Testis (tissue), 3 donors: ENCODE results near the gene MACROD2. TPM values are rescaled to one million over a fixed set of nuclear protein-coding genes. Genes with fewer than 3 reads are reported as not detected.

Source experiments
- DNase-seq: peaks from one replicate; pipeline ENCODE4 v3.0.0-alpha.2; 2019
- H3K27ac ChIP-seq, 2 donors: fragments of 200-600 bp; sonication (generic); one replicate each; pipeline ENCODE4 v1.5.1; 2019
- H3K27me3 ChIP-seq: fragments of 200-600 bp; sonication (generic); one replicate; pipeline ENCODE4 v1.5.1; 2019
- H3K36me3 ChIP-seq: fragments of 200-600 bp; sonication (generic); one replicate; pipeline ENCODE4 v1.5.1; 2017; ENCODE audit warnings: low read depth; ENCODE audit errors: missing control alignments
- H3K4me1 ChIP-seq: fragments of 200-600 bp; sonication (generic); one replicate; pipeline ENCODE4 v1.5.1; 2019
- H3K4me3 ChIP-seq, 2 donors: fragments of 200-600 bp; sonication (generic); one replicate each; pipeline ENCODE4 v1.5.1; 2017 to 2019
- H3K9me3 ChIP-seq: fragments of 200-600 bp; sonication (generic); one replicate; pipeline ENCODE4 v1.5.1; 2017
- POLR2A ChIP-seq: fragments of 450-650 bp; IDR thresholded peaks from one replicate; pipeline ENCODE4 v1.6.1; 2017; ENCODE audit warnings: antibody characterized with exemption, mild to moderate bottlenecking, moderate library complexity
- WGBS, 2 donors: methylation state at CpG; one replicate each; pipeline ENCODE4 v1.1.5; 2018; 5-methylcytosine and 5-hydroxymethylcytosine counted together
- intact Hi-C: fragments of 100-400 bp; cut with DNase I; formaldehyde crosslinking; loops from one replicate; pipeline ENCODE4 v1.15.1; 2023; ENCODE audit warnings: low total_unique reads
- polyA plus RNA-seq: library from polyadenylated mRNA; stranded (reverse); fragments of 350-450 nt; fragmentation: Illumina TruSeq; extraction: RNeasy Lipid Tissue Mini Kit (QIAGEN cat#74804); gene quantifications from one replicate; pipeline ENCODE4 v1.2.3, GENCODE V29; 2014; ENCODE audit warnings: low read depth, low replicate concordance; ENCODE audit not compliant: insufficient read depth
- total RNA-seq, 2 donors: library from RNA; depleted of rRNA; stranded (reverse); fragments of >200 nt; gene quantifications; one replicate each; pipeline ENCODE4 v1.2.3, GENCODE V29; 2016
- TF ChIP-seq, protein P1 (sequence below), 3 experiments: fragments of 450-650 bp in 2 of 3; fragments of 200-600 bp in 1 of 3; sonication (generic) in 1 of 3; IDR thresholded peaks; one replicate each; pipeline ENCODE4 v1.5.1; 2016 to 2019; ENCODE audit warnings: antibody characterized with exemption in 3 of 3, mild to moderate bottlenecking in 2 of 3, moderate library complexity in 1 of 3

The MACROD2 gene
- total and polyA plus RNA-seq, 3 donors from 2014 or later = 12.6 to 20.6 (median 16.8) TPM

DNA sequence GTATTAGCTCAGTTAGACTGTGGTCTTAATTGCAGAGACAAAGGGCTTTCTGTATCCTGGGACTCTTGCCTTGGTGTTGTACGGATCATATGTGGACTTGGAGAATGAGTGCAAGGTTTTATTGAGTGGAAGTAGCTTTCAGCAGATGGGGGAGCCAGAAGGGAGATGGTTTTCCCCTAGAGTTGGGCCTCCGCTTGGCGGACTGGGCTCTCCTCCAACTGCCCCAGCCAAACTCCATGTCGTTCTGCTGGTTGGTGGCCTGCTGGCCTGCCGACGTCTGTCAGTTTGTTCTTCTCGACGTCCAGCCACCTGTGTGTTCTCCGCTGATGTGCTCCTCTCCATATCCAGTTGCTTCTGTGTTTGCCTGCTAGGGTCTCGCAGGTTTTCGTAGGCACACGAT is 531.6 kb downstream of the MACROD2 start:
- Histone ChIP-seq H3K36me3 (no peaks in the 10 kb centered on the region), H3K4me3 (no peak overlapping the region), H3K9me3 (no peaks in the 10 kb centered on the region), H3K27ac (no peak overlapping the region), H3K4me1 (no peaks in the 10 kb centered on the region), H3K27me3 (no peaks in the 10 kb centered on the region)
- intact Hi-C loops = no loop called here
- WGBS, 2 donors = 90 to 91% methylated on average over 12 of the region's 12 CpGs
- no peak for TF ChIP-seq POLR2A
- TF ChIP-seq, protein P1, sequence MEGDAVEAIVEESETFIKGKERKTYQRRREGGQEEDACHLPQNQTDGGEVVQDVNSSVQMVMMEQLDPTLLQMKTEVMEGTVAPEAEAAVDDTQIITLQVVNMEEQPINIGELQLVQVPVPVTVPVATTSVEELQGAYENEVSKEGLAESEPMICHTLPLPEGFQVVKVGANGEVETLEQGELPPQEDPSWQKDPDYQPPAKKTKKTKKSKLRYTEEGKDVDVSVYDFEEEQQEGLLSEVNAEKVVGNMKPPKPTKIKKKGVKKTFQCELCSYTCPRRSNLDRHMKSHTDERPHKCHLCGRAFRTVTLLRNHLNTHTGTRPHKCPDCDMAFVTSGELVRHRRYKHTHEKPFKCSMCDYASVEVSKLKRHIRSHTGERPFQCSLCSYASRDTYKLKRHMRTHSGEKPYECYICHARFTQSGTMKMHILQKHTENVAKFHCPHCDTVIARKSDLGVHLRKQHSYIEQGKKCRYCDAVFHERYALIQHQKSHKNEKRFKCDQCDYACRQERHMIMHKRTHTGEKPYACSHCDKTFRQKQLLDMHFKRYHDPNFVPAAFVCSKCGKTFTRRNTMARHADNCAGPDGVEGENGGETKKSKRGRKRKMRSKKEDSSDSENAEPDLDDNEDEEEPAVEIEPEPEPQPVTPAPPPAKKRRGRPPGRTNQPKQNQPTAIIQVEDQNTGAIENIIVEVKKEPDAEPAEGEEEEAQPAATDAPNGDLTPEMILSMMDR (IDR thresholded peaks at IDR 0.05) = no peak
- no peak for DNase-seq

DNA sequence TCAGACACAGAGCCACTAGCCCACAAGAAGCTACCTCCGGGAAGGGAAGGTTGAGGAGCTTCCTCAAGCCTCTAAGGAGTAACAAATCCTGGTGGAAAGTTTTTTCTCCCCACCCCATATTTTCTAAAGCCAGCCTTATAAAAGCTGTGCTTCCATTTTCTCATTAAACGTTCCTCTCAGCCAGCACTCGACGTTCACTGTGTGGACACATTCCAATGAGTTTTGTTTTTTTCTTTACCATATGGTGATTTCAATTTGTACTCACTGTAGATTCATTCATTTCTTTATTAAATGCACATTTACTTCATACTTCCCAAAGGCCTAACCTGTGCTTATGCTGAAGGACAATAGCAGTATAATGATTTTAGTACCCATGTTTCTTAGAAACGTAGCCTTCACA is 536.5 kb downstream of the MACROD2 start:
- intact Hi-C loops = no loop called here
- Histone ChIP-seq H3K36me3 (no peaks in the 10 kb centered on the region), H3K4me3 (no peak overlapping the region), H3K27me3 (no peaks in the 10 kb centered on the region), H3K9me3 (no peaks in the 10 kb centered on the region), H3K27ac (no peak overlapping the region), H3K4me1 (no peaks in the 10 kb centered on the region)
- 74 to 84% methylated on average over 5 of the region's 5 CpGs for WGBS, 2 donors
- TF ChIP-seq POLR2A = no peak
- TF ChIP-seq, protein P1 (IDR thresholded peaks at IDR 0.05) = no peak
- DNase-seq = no peak

DNA sequence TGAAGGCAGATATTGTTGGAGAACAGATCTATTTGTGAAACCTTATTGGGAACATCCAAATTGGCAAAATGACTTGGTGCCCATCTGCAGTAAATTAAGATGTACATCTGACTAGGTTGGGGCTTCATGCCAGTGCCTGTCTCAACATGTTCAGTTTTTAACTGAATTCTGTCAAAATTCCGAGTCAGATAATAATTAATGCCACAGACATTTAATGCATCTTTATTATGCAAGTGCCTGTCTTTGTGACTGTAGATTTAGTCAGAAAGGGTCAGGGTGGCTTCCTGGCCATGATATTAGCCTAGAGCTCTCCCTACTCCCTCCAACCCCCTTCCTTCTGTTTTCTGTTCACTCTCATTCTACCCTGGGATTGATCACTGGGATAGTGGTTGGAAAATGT is 541.4 kb downstream of the MACROD2 start:
- H3K4me3 ChIP-seq = no peak overlapping the region
- no peak for TF ChIP-seq POLR2A
- TF ChIP-seq, protein P1 (IDR thresholded peaks at IDR 0.05) = no peak
- H3K27me3 ChIP-seq = no peaks in the 10 kb centered on the region
- intact Hi-C loops = no loop called here
- no peaks in the 10 kb centered on the region for H3K9me3 ChIP-seq
- no peak for DNase-seq
- H3K4me1 ChIP-seq = no peaks in the 10 kb centered on the region
- 85% methylated on average over 1 of the region's 1 CpG for WGBS, 2 donors
- no peak overlapping the region for H3K27ac ChIP-seq
- no peaks in the 10 kb centered on the region for H3K36me3 ChIP-seq

DNA sequence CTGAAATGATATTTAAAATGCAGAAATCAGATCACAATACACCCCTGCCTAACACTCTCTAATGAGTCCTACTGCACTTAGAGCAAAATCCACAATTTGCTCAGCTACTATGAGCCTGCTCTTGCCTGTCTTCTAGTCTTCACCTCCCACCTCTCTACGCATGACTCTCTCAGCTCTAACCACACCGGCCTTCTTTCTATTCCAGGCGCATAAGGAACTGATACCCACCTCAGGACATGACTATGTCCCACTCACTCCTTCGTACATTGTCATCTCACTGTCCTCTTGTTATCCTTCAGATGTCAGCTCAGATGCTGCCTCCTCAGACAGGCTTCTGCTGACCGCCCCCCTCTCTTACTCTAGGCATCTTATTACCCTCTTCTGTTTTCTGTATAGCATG is 543.1 kb downstream of the MACROD2 start:
- Histone ChIP-seq H3K4me3 (no peak overlapping the region), H3K4me1 (no peaks in the 10 kb centered on the region), H3K9me3 (no peaks in the 10 kb centered on the region), H3K27ac (no peak overlapping the region), H3K36me3 (no peaks in the 10 kb centered on the region), H3K27me3 (no peaks in the 10 kb centered on the region)
- 93 to 98% methylated on average over 5 of the region's 5 CpGs for WGBS, 2 donors
- no peak for TF ChIP-seq POLR2A
- TF ChIP-seq, protein P1 (IDR thresholded peaks at IDR 0.05) = no peak
- intact Hi-C loops = no loop called here
- no peak for DNase-seq

DNA sequence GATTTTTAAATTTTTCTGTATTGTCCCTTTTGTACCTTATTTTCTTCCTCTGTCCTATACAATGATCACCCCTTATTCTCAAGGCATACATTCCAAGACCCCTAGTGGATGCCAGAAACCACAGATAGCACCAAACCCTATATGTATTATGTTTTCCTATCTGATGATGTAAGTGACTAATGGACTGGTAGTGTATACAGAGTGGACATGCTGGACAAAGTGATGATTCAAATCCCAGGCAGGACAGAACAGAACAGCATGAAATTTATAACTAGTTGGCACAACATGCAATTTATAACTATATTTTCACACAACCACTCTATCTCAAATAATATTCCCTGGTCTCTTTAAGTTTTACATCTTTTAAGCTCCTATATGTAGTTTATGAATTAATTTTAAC is 547.7 kb downstream of the MACROD2 start:
- intact Hi-C loops = no loop called here
- H3K4me3 ChIP-seq = no peak overlapping the region
- no peaks in the 10 kb centered on the region for H3K4me1 ChIP-seq
- H3K9me3 ChIP-seq = no peaks in the 10 kb centered on the region
- DNase-seq = no peak
- TF ChIP-seq POLR2A = no peak
- TF ChIP-seq, protein P1 (IDR thresholded peaks at IDR 0.05) = no peak
- no peak overlapping the region for H3K27ac ChIP-seq
- H3K36me3 ChIP-seq = no peaks in the 10 kb centered on the region
- H3K27me3 ChIP-seq = no peaks in the 10 kb centered on the region
